HUES48 (cell line): ENCODE measurements around the gene SLC10A7.

Source experiments
- H3K27ac ChIP-seq: one replicate; pipeline ENCODE4 v1.7.0; 2013; ENCODE audit warnings: low read depth, low read length, inconsistent platforms
- H3K27me3 ChIP-seq: 2 replicates; pipeline ENCODE4 v1.6.1; 2013; ENCODE audit warnings: mild to moderate bottlenecking, low read length; ENCODE audit not compliant: control insufficient read depth, insufficient read depth
- H3K36me3 ChIP-seq: 2 replicates; pipeline ENCODE4 v1.6.1; 2013; ENCODE audit warnings: low read length; ENCODE audit not compliant: control insufficient read depth, insufficient read depth
- H3K4me1 ChIP-seq: 2 replicates; pipeline ENCODE4 v1.6.1; 2013; ENCODE audit warnings: mild to moderate bottlenecking, low read length; ENCODE audit not compliant: control insufficient read depth, insufficient read depth
- H3K4me3 ChIP-seq: 2 replicates; pipeline ENCODE4 v1.5.1; 2013; ENCODE audit warnings: mild to moderate bottlenecking, low read depth, low read length
- H3K9ac ChIP-seq: 2 replicates; pipeline ENCODE4 v1.6.1; 2013; ENCODE audit warnings: mild to moderate bottlenecking, low read depth, low read length, moderate library complexity
- H3K9me3 ChIP-seq: 2 replicates; pipeline ENCODE4 v1.6.1; 2013; ENCODE audit warnings: low read length; ENCODE audit not compliant: control insufficient read depth, insufficient read depth

Gene SLC10A7

GRCh38 chr4:146469022-146469421, 52.7 kb downstream of the SLC10A7 start:
- H3K27me3 ChIP-seq = no peaks in the 10 kb centered on the region
- no peaks in the 10 kb centered on the region for H3K9me3 ChIP-seq
- peaks cover 11% of the 10 kb centered on the region for H3K4me1 ChIP-seq
- no peak overlapping the region for H3K4me3 ChIP-seq
- H3K36me3 ChIP-seq = no peaks in the 10 kb centered on the region
- no peak overlapping the region for H3K27ac ChIP-seq
- no peak overlapping the region for H3K9ac ChIP-seq

- Histone ChIP-seq H3K4me3 (no peak overlapping the region), H3K36me3 (no peaks in the 10 kb centered on the region), H3K27me3 (no peaks in the 10 kb centered on the region), H3K27ac (no peak overlapping the region), H3K9ac (no peak overlapping the region), H3K4me1 (no peaks in the 10 kb centered on the region), H3K9me3 (no peaks in the 10 kb centered on the region)
Measured at GRCh38 chr4:146465628-146466027, 56.1 kb downstream of the SLC10A7 start.

DNA sequence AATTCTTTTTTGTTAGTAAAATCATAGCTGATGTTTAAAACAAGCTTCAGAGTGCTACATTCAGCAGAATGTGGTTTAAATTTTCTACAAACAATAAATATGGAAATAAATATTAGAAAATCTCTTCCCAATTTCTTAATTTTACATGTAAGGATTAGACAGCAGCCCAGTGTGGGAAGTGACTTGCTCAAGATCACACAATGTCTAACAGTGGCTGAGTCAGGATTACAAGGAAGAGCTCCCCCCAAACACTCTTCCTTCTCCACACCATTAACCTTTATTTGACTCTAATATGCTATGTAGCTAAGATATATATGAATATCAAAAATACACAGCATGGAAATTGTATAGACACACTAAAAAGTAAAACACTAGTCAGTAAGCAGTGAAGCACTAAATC, 59.5 kb downstream of the SLC10A7 start:
- H3K27me3 ChIP-seq = no peaks in the 10 kb centered on the region
- no peaks in the 10 kb centered on the region for H3K9me3 ChIP-seq
- H3K4me1 ChIP-seq = peaks cover 12% of the 10 kb centered on the region; the same call in 1 of the 2 replicates

DNA sequence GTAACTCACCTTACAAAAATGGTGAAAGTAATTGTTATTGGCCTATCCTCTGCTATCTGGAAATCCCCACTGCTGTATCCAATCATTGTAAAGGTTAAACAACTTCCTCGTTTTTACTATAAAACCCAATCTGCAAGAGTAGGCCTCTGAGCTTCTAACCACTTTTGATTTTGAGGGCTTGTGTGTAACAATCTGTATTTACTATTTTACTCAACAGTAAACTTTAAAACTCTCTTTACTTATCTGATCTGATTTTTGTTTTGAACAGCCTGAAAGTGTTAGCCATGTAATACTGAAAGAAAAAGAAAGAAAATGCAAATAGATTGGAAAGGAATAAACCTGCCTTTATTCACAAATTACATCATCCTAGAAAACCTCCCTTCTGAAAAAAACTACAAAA, 63.1 kb downstream of the SLC10A7 start:
- no peak overlapping the region for H3K27ac ChIP-seq
- H3K4me1 ChIP-seq = peaks cover 14% of the 10 kb centered on the region; the same call in 1 of the 2 replicates
- H3K4me3 ChIP-seq = no peak overlapping the region
- H3K9me3 ChIP-seq = no peaks in the 10 kb centered on the region
- no peak overlapping the region for H3K9ac ChIP-seq
- no peaks in the 10 kb centered on the region for H3K36me3 ChIP-seq
- H3K27me3 ChIP-seq = no peaks in the 10 kb centered on the region

More for the DNA sequence above, 59.5 kb downstream of the SLC10A7 start:
- no peak overlapping the region for H3K4me3 ChIP-seq
- H3K36me3 ChIP-seq = no peaks in the 10 kb centered on the region
- no peak overlapping the region for H3K27ac ChIP-seq
- no peak overlapping the region for H3K9ac ChIP-seq

DNA sequence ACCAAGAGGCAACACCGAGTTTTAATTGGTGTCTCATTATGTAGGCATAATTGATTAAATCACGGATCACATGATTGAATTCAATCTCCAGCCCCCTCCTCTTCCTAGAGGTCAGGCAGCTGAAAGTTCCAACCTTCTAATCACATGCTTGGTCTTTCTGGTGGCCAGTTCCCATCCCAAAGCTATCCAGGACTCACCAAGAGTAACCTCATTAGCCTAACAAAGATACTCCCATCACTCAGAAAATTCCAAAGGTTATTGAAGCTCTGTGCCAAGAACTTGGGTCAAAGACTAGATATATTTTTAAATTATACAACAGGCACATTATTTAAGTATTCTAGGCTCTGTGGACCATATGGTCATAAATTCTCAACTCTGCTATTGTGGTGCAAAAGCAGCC, 65.1 kb downstream of the SLC10A7 start:
- H3K4me3 ChIP-seq = no peak overlapping the region
- H3K36me3 ChIP-seq = no peaks in the 10 kb centered on the region
- peaks cover 14% of the 10 kb centered on the region; the same call in 1 of the 2 replicates for H3K4me1 ChIP-seq
- no peaks in the 10 kb centered on the region for H3K27me3 ChIP-seq
- H3K9ac ChIP-seq = no peak overlapping the region
- H3K9me3 ChIP-seq = no peaks in the 10 kb centered on the region
- no peak overlapping the region for H3K27ac ChIP-seq

- Histone ChIP-seq H3K27me3 (no peaks in the 10 kb centered on the region), H3K36me3 (no peaks in the 10 kb centered on the region), H3K27ac (no peak overlapping the region), H3K9ac (no peak overlapping the region), H3K4me1 (peaks cover 5% of the 10 kb centered on the region; the same call in 1 of the 2 replicates), H3K9me3 (no peaks in the 10 kb centered on the region), H3K4me3 (no peak overlapping the region)
Measured at GRCh38 chr4:146453181-146453807, 68.4 kb downstream of the SLC10A7 start.

DNA sequence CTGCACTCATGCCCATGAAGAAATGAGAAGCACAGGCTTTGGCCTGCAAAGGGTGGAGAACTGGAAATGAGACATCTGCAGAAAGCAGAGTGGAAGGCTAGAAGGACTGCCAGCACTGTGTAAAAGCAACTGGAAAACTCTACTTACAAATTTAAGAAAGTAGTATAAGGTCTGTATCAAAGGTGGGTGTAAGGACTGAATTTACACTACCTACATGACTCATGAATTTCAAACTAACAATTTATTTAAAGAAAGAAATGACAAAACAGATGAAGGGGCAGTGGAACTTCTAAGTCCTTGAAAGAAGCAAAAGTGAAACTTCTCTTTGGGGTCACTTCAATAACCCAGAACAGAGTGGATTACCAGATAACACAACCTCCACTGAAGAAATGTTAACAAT, 71.2 kb downstream of the SLC10A7 start:
- Histone ChIP-seq H3K4me1 (no peaks in the 10 kb centered on the region), H3K27ac (no peak overlapping the region), H3K9ac (no peak overlapping the region), H3K36me3 (no peaks in the 10 kb centered on the region), H3K27me3 (no peaks in the 10 kb centered on the region), H3K9me3 (no peaks in the 10 kb centered on the region), H3K4me3 (no peak overlapping the region)

DNA sequence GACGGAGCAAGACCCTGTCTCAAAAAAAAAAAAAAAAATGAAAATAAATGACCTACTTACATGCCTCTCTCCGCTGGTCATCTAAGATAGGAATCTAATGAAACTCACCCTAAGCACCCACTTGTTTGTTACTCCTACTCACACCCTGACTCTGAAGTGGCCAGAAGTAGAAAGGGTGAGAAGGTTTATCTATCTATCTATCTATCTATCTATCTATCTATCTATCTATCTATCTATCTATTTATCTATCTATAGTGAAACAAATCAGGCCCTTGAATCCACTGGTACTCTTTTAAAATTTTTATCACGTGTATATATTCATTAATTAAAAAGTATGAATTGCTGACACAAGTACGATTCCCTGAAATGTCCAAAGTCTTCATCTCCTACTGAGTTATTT, 75.2 kb downstream of the SLC10A7 start:
- no peak overlapping the region for H3K4me3 ChIP-seq
- H3K27me3 ChIP-seq = no peaks in the 10 kb centered on the region
- no peaks in the 10 kb centered on the region; the same call in 1 of the 2 replicates for H3K4me1 ChIP-seq
- no peaks in the 10 kb centered on the region for H3K36me3 ChIP-seq
- H3K9ac ChIP-seq = no peak overlapping the region
- H3K27ac ChIP-seq = no peak overlapping the region
- no peaks in the 10 kb centered on the region for H3K9me3 ChIP-seq

DNA sequence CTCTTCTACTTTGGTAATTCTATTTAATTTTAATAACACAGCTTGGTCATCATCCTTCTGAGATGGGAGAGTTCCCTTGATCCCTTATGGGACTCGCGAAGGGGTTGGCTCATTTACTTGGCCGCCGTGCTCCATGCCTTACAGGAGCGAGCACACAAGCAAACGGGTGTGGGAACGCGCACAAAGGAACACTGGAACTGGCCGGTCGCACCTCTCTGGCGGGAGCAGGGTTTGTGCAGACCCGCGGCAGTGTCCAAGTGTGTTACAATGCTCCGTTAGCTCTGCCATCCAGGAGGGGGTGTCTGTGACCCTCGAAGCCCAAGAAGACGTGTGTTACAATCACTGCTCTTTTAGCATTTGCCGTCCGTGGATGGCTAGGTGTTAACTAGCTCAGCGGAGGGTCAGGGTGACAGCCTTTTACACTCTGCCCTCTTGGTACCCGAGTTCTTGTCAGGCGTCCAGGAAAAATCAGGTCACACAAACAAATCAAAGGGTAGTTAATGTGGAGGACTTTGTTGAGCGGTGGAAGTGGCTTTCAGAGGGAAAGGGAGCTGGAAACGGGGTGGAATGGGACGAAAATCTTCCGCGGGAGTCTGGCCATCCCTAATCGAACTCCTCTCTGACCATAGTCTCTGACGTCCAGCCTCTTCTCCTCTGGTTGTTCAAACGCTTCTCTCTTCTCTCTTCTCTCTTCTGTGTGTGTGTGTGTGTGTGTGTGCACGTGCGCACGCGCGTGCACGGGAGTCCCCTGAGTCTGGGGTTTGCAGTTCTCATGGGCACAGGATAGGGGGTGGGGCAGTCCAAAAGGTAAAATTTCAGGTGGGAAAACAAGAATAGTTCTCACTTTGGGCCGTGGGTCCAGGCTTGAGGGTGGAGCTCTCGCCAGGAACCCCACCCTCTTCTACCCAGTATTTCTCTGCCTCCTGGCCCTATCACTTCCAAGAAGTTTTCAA, 76.3 kb downstream of the SLC10A7 start:
- no peak overlapping the region for H3K27ac ChIP-seq
- no peak overlapping the region for H3K4me3 ChIP-seq
- H3K9ac ChIP-seq = no peak overlapping the region
- H3K9me3 ChIP-seq = no peaks in the 10 kb centered on the region
- no peaks in the 10 kb centered on the region; the same call in 1 of the 2 replicates for H3K4me1 ChIP-seq
- no peaks in the 10 kb centered on the region for H3K27me3 ChIP-seq
- H3K36me3 ChIP-seq = no peaks in the 10 kb centered on the region

DNA sequence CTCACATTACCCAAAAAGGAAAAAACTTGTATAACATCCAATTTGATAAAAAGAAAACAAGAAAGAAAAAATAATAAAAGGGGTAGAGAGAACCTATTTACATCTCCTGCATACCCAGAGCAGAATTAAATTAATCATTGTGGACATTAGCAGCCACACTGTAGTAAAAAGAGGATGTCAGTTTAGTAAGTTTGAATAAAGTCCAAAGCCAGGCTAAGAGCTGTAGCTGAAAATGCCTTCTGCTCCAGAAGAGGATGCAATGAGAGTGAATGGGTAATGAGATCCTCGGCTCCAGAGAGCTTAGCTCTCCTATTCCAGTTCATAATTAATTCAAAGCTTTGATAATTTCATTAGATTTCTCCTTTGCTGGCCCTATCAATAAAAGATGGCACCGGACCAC, 78.2 kb downstream of the SLC10A7 start:
- peaks cover under 1% of the 10 kb centered on the region; the same call in 1 of the 2 replicates for H3K4me1 ChIP-seq
- no peaks in the 10 kb centered on the region for H3K9me3 ChIP-seq
- H3K36me3 ChIP-seq = no peaks in the 10 kb centered on the region
- H3K9ac ChIP-seq = no peak overlapping the region
- H3K27me3 ChIP-seq = no peaks in the 10 kb centered on the region
- H3K27ac ChIP-seq = no peak overlapping the region
- no peak overlapping the region for H3K4me3 ChIP-seq

GRCh38 chr4:146442801-146443200, 78.9 kb downstream of the SLC10A7 start:
- no peaks in the 10 kb centered on the region for H3K36me3 ChIP-seq
- H3K27me3 ChIP-seq = no peaks in the 10 kb centered on the region
- no peak overlapping the region for H3K27ac ChIP-seq
- H3K4me3 ChIP-seq = no peak overlapping the region
- H3K9me3 ChIP-seq = no peaks in the 10 kb centered on the region
- no peak overlapping the region for H3K9ac ChIP-seq
- peaks cover 8% of the 10 kb centered on the region for H3K4me1 ChIP-seq
